Calu3 (cell line): Measurements from ENCODE around the gene AP1G1. TPM values are rescaled to one million over a fixed set of nuclear protein-coding genes. Genes with fewer than 3 reads are reported as not detected.

Experiments
- BruUV-seq: library from RNA; stranded (reverse); fragments of 400-500 nt; replicated peaks from 2 replicates; lab custom pipeline; 2021; lab: Mats Ljungman, UMichigan
- CTCF ChIA-PET: fragments of 300-600 bp; sonication (Branson Sonifier 250); formaldehyde crosslinking; loops from one replicate; lab custom pipeline; 2022; ENCODE audit warnings: antibody characterized with exemption; lab: Charles Lee
- DNase-seq: peaks from one replicate; pipeline ENCODE4 v3.0.0; 2022
- H3K27ac Mint-ChIP-seq: one replicate; pipeline ENCODE4 v1.8.0; 2022; ENCODE audit warnings: mixed read lengths; ENCODE audit not compliant: unreplicated experiment
- H3K27me3 Mint-ChIP-seq: one replicate; pipeline ENCODE4 v1.8.0; 2022; ENCODE audit warnings: mixed read lengths; ENCODE audit not compliant: unreplicated experiment
- H3K36me3 Mint-ChIP-seq: one replicate; pipeline ENCODE4 v1.8.0; 2022; ENCODE audit warnings: mild to moderate bottlenecking, moderate library complexity, mixed read lengths; ENCODE audit not compliant: insufficient read depth, unreplicated experiment
- H3K4me1 Mint-ChIP-seq: one replicate; pipeline ENCODE4 v1.8.0; 2022; ENCODE audit warnings: mild to moderate bottlenecking, low read depth, mixed read lengths; ENCODE audit not compliant: unreplicated experiment
- H3K4me3 Mint-ChIP-seq: one replicate; pipeline ENCODE4 v1.8.0; 2022; ENCODE audit warnings: mild to moderate bottlenecking, low read depth, moderate library complexity, mixed read lengths; ENCODE audit not compliant: unreplicated experiment
- H3K9me3 Mint-ChIP-seq: one replicate; pipeline ENCODE4 v1.8.0; 2022; ENCODE audit warnings: low read depth, mixed read lengths; ENCODE audit not compliant: unreplicated experiment
- CTCF ChIP-seq: fragments of 200-600 bp; IDR thresholded peaks from one replicate; pipeline ENCODE4 v1.8.0; 2022; ENCODE audit warnings: antibody characterized with exemption; ENCODE audit not compliant: unreplicated experiment
- intact Hi-C: fragments of 100-400 bp; cut with micrococcal nuclease; formaldehyde crosslinking; loops from one replicate; pipeline ENCODE4 v1.10.0; 2022; ENCODE audit not compliant: unreplicated experiment
- total RNA-seq: library from RNA; stranded (reverse); gene quantifications from 2 replicates; pipeline ENCODE4 v1.2.3, GENCODE V29; 2022

Gene AP1G1
- total RNA-seq, 1 experiment from 2014 or later: 144 TPM

- no peak for TF ChIP-seq CTCF
- no peak overlapping the region for H3K27ac Mint-ChIP-seq
- no peaks in the 10 kb centered on the region for H3K27me3 Mint-ChIP-seq
- H3K36me3 Mint-ChIP-seq: no peaks in the 10 kb centered on the region
- H3K4me1 Mint-ChIP-seq: peaks cover 9% of the 10 kb centered on the region
- no peak overlapping the region for H3K4me3 Mint-ChIP-seq
- DNase-seq: no peak
- CTCF ChIA-PET: no interaction called here
- BruUV-seq: no TSS peak
- no peaks in the 10 kb centered on the region for H3K9me3 Mint-ChIP-seq
- intact Hi-C loops: no loop called here
Measured at GRCh38 chr16:71703333-71703732, 105.3 kb downstream of the AP1G1 start.

GRCh38 chr16:71700831-71701230, 107.8 kb downstream of the AP1G1 start:
- no peak for DNase-seq
- H3K36me3 Mint-ChIP-seq: no peaks in the 10 kb centered on the region
- H3K4me1 Mint-ChIP-seq: no peaks in the 10 kb centered on the region
- no peaks in the 10 kb centered on the region for H3K9me3 Mint-ChIP-seq
- H3K27ac Mint-ChIP-seq: no peak overlapping the region
- CTCF ChIA-PET: no interaction called here
- no peaks in the 10 kb centered on the region for H3K27me3 Mint-ChIP-seq
- TF ChIP-seq CTCF: no peak
- intact Hi-C loops: no loop called here
- BruUV-seq: no TSS peak
- H3K4me3 Mint-ChIP-seq: no peak overlapping the region

- BruUV-seq: no TSS peak
- CTCF ChIA-PET: interaction anchor here (0.6 kb wide), 1 partner anchor 21 kb away, joined by 4 read pairs; no protein-coding TSS in a partner anchor
- Mint-ChIP-seq H3K27ac (no peak overlapping the region), H3K4me1 (no peaks in the 10 kb centered on the region), H3K36me3 (peaks cover 2% of the 10 kb centered on the region), H3K9me3 (no peaks in the 10 kb centered on the region), H3K27me3 (no peaks in the 10 kb centered on the region), H3K4me3 (no peak overlapping the region)
- DNase-seq: no peak
- intact Hi-C loops: no loop called here
- TF ChIP-seq CTCF: no peak
Measured at GRCh38 chr16:71698491-71698890, 110.1 kb downstream of the AP1G1 start.

DNA sequence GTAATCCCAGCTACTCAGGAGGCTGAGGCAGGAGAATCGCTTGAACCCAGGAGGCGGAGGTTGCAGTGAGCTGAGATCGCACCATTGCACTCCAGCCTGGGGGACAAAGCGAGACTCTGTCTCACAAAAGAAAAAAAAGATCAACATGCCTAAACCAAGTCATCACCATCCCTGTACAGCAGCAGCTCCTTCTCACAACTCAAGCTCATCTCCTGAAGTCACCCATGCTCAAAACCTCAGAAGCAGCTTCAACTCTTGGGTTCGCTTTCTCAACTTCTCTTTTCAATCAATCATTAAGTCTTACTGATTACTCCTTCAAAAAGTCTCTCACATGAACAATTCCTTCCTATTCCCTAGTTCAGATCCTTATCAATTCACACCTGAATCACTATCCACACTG, 115.5 kb downstream of the AP1G1 start:
- H3K27ac Mint-ChIP-seq: no peak overlapping the region
- intact Hi-C loops: no loop called here
- TF ChIP-seq CTCF: no peak
- no peak for DNase-seq
- H3K4me3 Mint-ChIP-seq: no peak overlapping the region
- BruUV-seq: no TSS peak
- no peaks in the 10 kb centered on the region for H3K9me3 Mint-ChIP-seq
- H3K36me3 Mint-ChIP-seq: peaks cover 4% of the 10 kb centered on the region
- H3K4me1 Mint-ChIP-seq: no peaks in the 10 kb centered on the region
- no peaks in the 10 kb centered on the region for H3K27me3 Mint-ChIP-seq
- CTCF ChIA-PET: no interaction called here
